H9 (cell line): ENCODE data around the gene WNT4. TPM values are rescaled to one million over a fixed set of nuclear protein-coding genes. Genes with fewer than 3 reads are reported as not detected.

Source experiments
- DNase-seq: peaks from one replicate; pipeline ENCODE4 v3.0.0-alpha.2; 2017
- H2AFZ ChIP-seq: one replicate; pipeline ENCODE4 v1.6.1; 2013; ENCODE audit warnings: mild to moderate bottlenecking, low read length, control low read depth, moderate library complexity
- H2AK5ac ChIP-seq: 2 replicates; pipeline ENCODE4 v1.6.1; 2013; ENCODE audit warnings: low read length, control low read depth, mixed read lengths; ENCODE audit not compliant: insufficient read length
- H2BK120ac ChIP-seq: one replicate; pipeline ENCODE4 v1.6.1; 2013; ENCODE audit warnings: low read depth, mild to moderate bottlenecking, low read length, control low read depth, inconsistent platforms; ENCODE audit not compliant: poor library complexity, severe bottlenecking
- H2BK12ac ChIP-seq: 2 replicates; pipeline ENCODE4 v1.6.1; 2013; ENCODE audit warnings: low read length, control low read depth, mixed read lengths, low read depth; ENCODE audit not compliant: insufficient read length
- H2BK15ac ChIP-seq: 2 replicates; pipeline ENCODE4 v1.6.1; 2013; ENCODE audit warnings: low read depth, low read length, control low read depth
- H2BK20ac ChIP-seq: one replicate; pipeline ENCODE4 v1.6.1; 2013; ENCODE audit warnings: low read depth, mild to moderate bottlenecking, low read length, control low read depth, inconsistent platforms; ENCODE audit not compliant: poor library complexity, severe bottlenecking
- H2BK5ac ChIP-seq: 2 replicates; pipeline ENCODE4 v1.6.1; 2013; ENCODE audit warnings: low read length, control low read depth, mixed read lengths; ENCODE audit not compliant: insufficient read length
- H3K14ac ChIP-seq: 2 replicates; pipeline ENCODE4 v1.6.1; 2013; ENCODE audit warnings: low read length, control low read depth; ENCODE audit not compliant: insufficient read depth
- H3K18ac ChIP-seq: 2 replicates; pipeline ENCODE4 v1.6.1; 2013; ENCODE audit warnings: low read depth, mild to moderate bottlenecking, mixed read lengths, low read length, control low read depth; ENCODE audit not compliant: insufficient read length
- H3K23ac ChIP-seq: 2 replicates; pipeline ENCODE4 v1.6.1; 2013; ENCODE audit warnings: low read length, control low read depth, mixed read lengths, low read depth; ENCODE audit not compliant: insufficient read length
- H3K23me2 ChIP-seq: 2 replicates; pipeline ENCODE4 v1.6.1; 2013; ENCODE audit warnings: low read depth, mild to moderate bottlenecking, mixed read lengths, low read length, control low read depth; ENCODE audit not compliant: insufficient read length, poor library complexity, severe bottlenecking
- H3K27ac ChIP-seq: 2 replicates; pipeline ENCODE4 v1.5.1; 2013; ENCODE audit warnings: low read length, control low read depth, mixed read lengths, low read depth; ENCODE audit not compliant: insufficient read length
- H3K27me3 ChIP-seq: 2 replicates; pipeline ENCODE4 v1.6.1; 2013; ENCODE audit warnings: low read length, control low read depth, inconsistent platforms; ENCODE audit not compliant: insufficient read depth
- H3K4ac ChIP-seq: 2 replicates; pipeline ENCODE4 v1.6.1; 2013; ENCODE audit warnings: low read depth, mild to moderate bottlenecking, control low read depth, inconsistent platforms, low read length, moderate library complexity
- H3K4me1 ChIP-seq: 2 replicates; pipeline ENCODE4 v1.6.1; 2013; ENCODE audit warnings: low read length, control low read depth, inconsistent platforms; ENCODE audit not compliant: insufficient read depth
- H3K4me2 ChIP-seq: 2 replicates; pipeline ENCODE4 v1.6.1; 2013; ENCODE audit warnings: low read length, control low read depth, mixed read lengths; ENCODE audit not compliant: insufficient read length, insufficient read depth
- H3K56ac ChIP-seq: 2 replicates; pipeline ENCODE4 v1.6.1; 2013; ENCODE audit warnings: low read depth, mild to moderate bottlenecking, mixed read lengths, low read length, control low read depth; ENCODE audit not compliant: insufficient read length
- H3K79me1 ChIP-seq: 2 replicates; pipeline ENCODE4 v1.6.1; 2013; ENCODE audit warnings: low read depth, mild to moderate bottlenecking, moderate library complexity, low read length, control low read depth, inconsistent platforms; ENCODE audit not compliant: insufficient read depth, poor library complexity, severe bottlenecking
- H3K79me2 ChIP-seq: 2 replicates; pipeline ENCODE4 v1.6.1; 2013; ENCODE audit warnings: low read length, control low read depth, inconsistent platforms; ENCODE audit not compliant: insufficient read depth
- H3K9ac ChIP-seq: 2 replicates; pipeline ENCODE4 v1.6.1; 2013; ENCODE audit warnings: low read length, control low read depth, mixed read lengths; ENCODE audit not compliant: insufficient read length; ENCODE audit errors: extremely low read depth
- H3K9me3 ChIP-seq: one replicate; pipeline ENCODE4 v1.6.1; 2013; ENCODE audit warnings: low read depth, low read length, inconsistent platforms; ENCODE audit not compliant: control insufficient read depth
- H3T11ph ChIP-seq: one replicate; pipeline ENCODE4 v1.6.1; 2013; ENCODE audit warnings: mild to moderate bottlenecking, low read length, control low read depth, inconsistent platforms
- H4K20me1 ChIP-seq: one replicate; pipeline ENCODE4 v1.6.1; 2013; ENCODE audit not compliant: control insufficient read depth, insufficient read length, insufficient read depth
- H4K5ac ChIP-seq: 2 replicates; pipeline ENCODE4 v1.6.1; 2013; ENCODE audit warnings: low read depth, mild to moderate bottlenecking, mixed read lengths, low read length, control low read depth; ENCODE audit not compliant: insufficient read length
- H4K8ac ChIP-seq: replicated peaks from 2 replicates; pipeline ENCODE4 v1.6.1; 2013; ENCODE audit warnings: low read length, control low read depth, mixed read lengths, low read depth; ENCODE audit not compliant: insufficient read length
- H4K91ac ChIP-seq: 2 replicates; pipeline ENCODE4 v1.6.1; 2013; ENCODE audit warnings: low read depth, mild to moderate bottlenecking, moderate library complexity, mixed read lengths, low read length, control low read depth; ENCODE audit not compliant: insufficient read length
- H3K27ac Mint-ChIP-seq, 3 experiments: 2 replicates in 2 of 3; 3 replicates in 1 of 3; pipeline ENCODE4 v1.8.0; 2020 to 2021; ENCODE audit warnings: mixed read lengths in 3 of 3, mild to moderate bottlenecking in 1 of 3, moderate library complexity in 1 of 3
- H3K27me3 Mint-ChIP-seq: 2 replicates; pipeline ENCODE4 v1.8.0; 2021; ENCODE audit warnings: low read depth, mild to moderate bottlenecking, moderate library complexity, mixed read lengths
- H3K36me3 Mint-ChIP-seq, 3 experiments: 2 replicates in 2 of 3; 3 replicates in 1 of 3; pipeline ENCODE4 v1.8.0; 2020 to 2021; ENCODE audit warnings: low read depth in 3 of 3, mixed read lengths in 3 of 3; ENCODE audit not compliant: insufficient read depth in 1 of 3
- H3K4me1 Mint-ChIP-seq, 2 experiments: 2 replicates each; pipeline ENCODE4 v1.8.0; 2020; ENCODE audit warnings: mixed read lengths in 2 of 2
- H3K4me3 Mint-ChIP-seq, 2 experiments: 2 replicates in 1 of 2; 3 replicates in 1 of 2; pipeline ENCODE4 v1.8.0; 2020 to 2021; ENCODE audit warnings: mild to moderate bottlenecking in 2 of 2, mixed read lengths in 2 of 2, moderate library complexity in 1 of 2
- H3K9me3 Mint-ChIP-seq, 2 experiments: 2 replicates in 1 of 2; 3 replicates in 1 of 2; pipeline ENCODE4 v1.8.0; 2020; ENCODE audit warnings: mild to moderate bottlenecking in 2 of 2, mixed read lengths in 2 of 2, moderate library complexity in 1 of 2
- WGBS: extraction: QIAGEN DNeasy Blood & Tissue Kit; methylation state at CpG from one replicate; pipeline ENCODE4 v1.1.7; 2013; ENCODE audit warnings: missing lambda C conversion rate, low lambda C conversion rate, mixed read lengths; ENCODE audit not compliant: insufficient read length; ENCODE audit errors: extremely low coverage; 5-methylcytosine and 5-hydroxymethylcytosine counted together
- total RNA-seq: library from RNA; stranded (reverse); gene quantifications from 2 replicates; pipeline ENCODE4 v1.2.1, GENCODE V29; 2021
- TF ChIP-seq, protein P1 (sequence below): fragments of 200-600 bp; sonication (generic); conservative IDR thresholded peaks from 3 replicates; pipeline ENCODE4 v1.8.0; 2021; ENCODE audit warnings: antibody characterized with exemption, mild to moderate bottlenecking

The WNT4 gene
- total RNA-seq, 1 experiment from 2014 or later, result 1.4 TPM

DNA sequence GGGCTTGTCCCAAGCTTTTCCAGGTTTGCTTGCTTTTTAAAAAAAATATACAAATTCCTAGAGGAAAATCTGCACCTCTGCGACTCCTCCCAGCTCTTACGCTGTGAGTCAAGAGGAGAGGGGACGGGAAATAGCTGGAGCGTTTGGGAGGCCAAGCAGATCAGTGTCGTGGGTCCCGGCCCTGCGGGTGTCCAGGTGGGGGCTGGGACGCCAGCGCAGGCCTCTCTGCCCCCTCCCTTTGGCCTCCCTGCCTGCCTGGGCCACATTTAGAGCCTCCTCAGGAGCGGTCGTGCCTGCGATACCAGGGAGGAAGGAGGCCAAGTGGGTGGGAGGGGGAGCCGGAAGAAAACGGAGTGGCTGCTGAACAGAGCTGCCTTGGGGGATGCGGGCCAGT, 9.0 kb downstream of the WNT4 start:
- no peaks in the 10 kb centered on the region for H3K9me3 ChIP-seq
- no peak overlapping the region for H4K5ac ChIP-seq
- no peak overlapping the region for H4K8ac ChIP-seq
- no peaks in the 10 kb centered on the region for H3K79me1 ChIP-seq
- Mint-ChIP-seq H3K36me3 (no peaks in the 10 kb centered on the region), H3K9me3 (no peaks in the 10 kb centered on the region; a peak in 1 of 5 replicates), H3K27me3 (peaks cover 12% of the 10 kb centered on the region), H3K4me3 (no peak overlapping the region), H3K4me1 (peaks cover 30 to 43% of the 10 kb centered on the region in 2 experiments), H3K27ac (no peak overlapping the region)
- H3T11ph ChIP-seq, result no peak overlapping the region
- no peaks in the 10 kb centered on the region for H3K27me3 ChIP-seq
- H2AFZ ChIP-seq, result no peak overlapping the region
- H4K91ac ChIP-seq, result no peak overlapping the region
- no peaks in the 10 kb centered on the region for H4K20me1 ChIP-seq
- H3K4ac ChIP-seq, result no peak overlapping the region
- no peak overlapping the region for H2BK15ac ChIP-seq
- no peak overlapping the region for H3K56ac ChIP-seq
- H3K27ac ChIP-seq, result no peak overlapping the region
- H3K14ac ChIP-seq, result peak overlapping the region; percentile 27; the same call in 1 of the 2 replicates
- H3K4me2 ChIP-seq, result no peak overlapping the region
- H3K18ac ChIP-seq, result no peak overlapping the region
- H3K23ac ChIP-seq, result no peak overlapping the region
- H2BK120ac ChIP-seq, result no peak overlapping the region
- H2BK12ac ChIP-seq, result no peak overlapping the region
- H2AK5ac ChIP-seq, result no peak overlapping the region
- H2BK20ac ChIP-seq, result no peak overlapping the region
- no peaks in the 10 kb centered on the region for H3K4me1 ChIP-seq
- no peaks in the 10 kb centered on the region for H3K23me2 ChIP-seq
- H3K9ac ChIP-seq, result no peak overlapping the region
- no peak for DNase-seq
- H2BK5ac ChIP-seq, result no peak overlapping the region
- no peaks in the 10 kb centered on the region for H3K79me2 ChIP-seq
- TF ChIP-seq, protein P1, sequence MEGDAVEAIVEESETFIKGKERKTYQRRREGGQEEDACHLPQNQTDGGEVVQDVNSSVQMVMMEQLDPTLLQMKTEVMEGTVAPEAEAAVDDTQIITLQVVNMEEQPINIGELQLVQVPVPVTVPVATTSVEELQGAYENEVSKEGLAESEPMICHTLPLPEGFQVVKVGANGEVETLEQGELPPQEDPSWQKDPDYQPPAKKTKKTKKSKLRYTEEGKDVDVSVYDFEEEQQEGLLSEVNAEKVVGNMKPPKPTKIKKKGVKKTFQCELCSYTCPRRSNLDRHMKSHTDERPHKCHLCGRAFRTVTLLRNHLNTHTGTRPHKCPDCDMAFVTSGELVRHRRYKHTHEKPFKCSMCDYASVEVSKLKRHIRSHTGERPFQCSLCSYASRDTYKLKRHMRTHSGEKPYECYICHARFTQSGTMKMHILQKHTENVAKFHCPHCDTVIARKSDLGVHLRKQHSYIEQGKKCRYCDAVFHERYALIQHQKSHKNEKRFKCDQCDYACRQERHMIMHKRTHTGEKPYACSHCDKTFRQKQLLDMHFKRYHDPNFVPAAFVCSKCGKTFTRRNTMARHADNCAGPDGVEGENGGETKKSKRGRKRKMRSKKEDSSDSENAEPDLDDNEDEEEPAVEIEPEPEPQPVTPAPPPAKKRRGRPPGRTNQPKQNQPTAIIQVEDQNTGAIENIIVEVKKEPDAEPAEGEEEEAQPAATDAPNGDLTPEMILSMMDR, result no peak
- no CpG with 5 or more reads among the region's 15 CpGs for WGBS
